K562 (cell line): Measurements from ENCODE around the gene AIMP1. TPM values are rescaled to one million over a fixed set of nuclear protein-coding genes. Genes with fewer than 3 reads are reported as not detected.

Source experiments
- C11orf30 ChIP-seq: fragments of 450-650 bp; IDR thresholded peaks from 2 replicates; pipeline ENCODE4 v1.6.1; 2016; ENCODE audit warnings: low read depth, mild to moderate bottlenecking
- CBX8 ChIP-seq: fragments of 200-600 bp; sonication (generic); IDR thresholded peaks from 2 replicates; pipeline ENCODE4 v1.6.1; 2012; ENCODE audit warnings: borderline replicate concordance, mixed run types, low read depth, mild to moderate bottlenecking, moderate library complexity, mixed read lengths, low read length, control low read depth, inconsistent platforms; ENCODE audit not compliant: poor library complexity, severe bottlenecking; ENCODE audit errors: extremely low read depth
- CREM ChIP-seq: IDR thresholded peaks from 2 replicates; pipeline ENCODE4 v1.6.1; 2014; ENCODE audit warnings: antibody characterized with exemption, low read depth
- ELF1 ChIP-seq: fragments of 200-800 bp; sonication (Bioruptor generic); IDR thresholded peaks from 2 replicates; pipeline ENCODE4 v1.6.1; 2016; ENCODE audit warnings: missing genetic modification characterization, missing compliant biosample characterization
- EP300 ChIP-seq: IDR thresholded peaks from 2 replicates; pipeline ENCODE4 v1.6.1; 2012; ENCODE audit warnings: low read length, improper control_type of control experiment
- ETV5 ChIP-seq: sonication (generic); formaldehyde crosslinking; IDR thresholded peaks from 2 replicates; pipeline ENCODE4 v1.4.0; 2020; ENCODE audit warnings: low read depth, mild to moderate bottlenecking, missing genetic modification reagents
- ETV6 ChIP-seq, 3 experiments: fragments of 150-350 bp in 1 of 3; sonication (generic) in 1 of 3; formaldehyde crosslinking in 1 of 3; IDR thresholded peaks; 2 replicates each; pipeline versions ENCODE4 v1.6.1 to v1.8.0; 2014 to 2022; ENCODE audit warnings: borderline replicate concordance in 2 of 3, low read depth in 2 of 3, antibody characterized with exemption in 1 of 3, low read length in 1 of 3, mild to moderate bottlenecking in 1 of 3, missing genetic modification reagents in 1 of 3
- EZH2 ChIP-seq: IDR thresholded peaks from 2 replicates; pipeline ENCODE4 v1.6.1; 2012; ENCODE audit warnings: low read depth, mild to moderate bottlenecking, inconsistent platforms, low read length, borderline replicate concordance
- HNRNPLL ChIP-seq: fragments of 200-400 bp; formaldehyde crosslinking; IDR thresholded peaks from 2 replicates; pipeline ENCODE4 v1.6.1; 2017; ENCODE audit warnings: low read length, low read depth, mild to moderate bottlenecking; ENCODE audit not compliant: poor library complexity, severe bottlenecking
- KAT2B ChIP-seq: IDR thresholded peaks from one replicate; pipeline ENCODE4 v1.6.1; 2012; ENCODE audit warnings: low read depth, mild to moderate bottlenecking, control low read depth, inconsistent platforms, low read length, moderate library complexity
- MEF2D ChIP-seq: conservative IDR thresholded peaks from 2 replicates; pipeline ENCODE4 v1.6.1; 2016; ENCODE audit warnings: low read depth, missing genetic modification characterization, missing compliant biosample characterization
- NEUROD1 ChIP-seq: fragments of 150-350 bp; IDR thresholded peaks from 2 replicates; pipeline ENCODE4 v1.6.1; 2014; ENCODE audit warnings: borderline replicate concordance, low read length, low read depth; ENCODE audit not compliant: partially characterized antibody
- PHF8 ChIP-seq: fragments of 200-600 bp; sonication (generic); IDR thresholded peaks from 2 replicates; pipeline ENCODE4 v1.6.1; 2012; ENCODE audit warnings: mixed run types, mild to moderate bottlenecking, inconsistent platforms, low read length, moderate library complexity, borderline replicate concordance
- STAT5B ChIP-seq: fragments of 250-450 bp; sonication (Bioruptor Pico); IDR thresholded peaks from 2 replicates; pipeline ENCODE4 v1.8.0; 2021; ENCODE audit warnings: mild to moderate bottlenecking, inconsistent platforms
- YY1 ChIP-seq, 3 experiments: IDR thresholded peaks; 2 replicates each; pipeline ENCODE4 v1.6.1; 2011; ENCODE audit warnings: low read length in 2 of 3, mild to moderate bottlenecking in 2 of 3, moderate library complexity in 2 of 3, borderline replicate concordance in 1 of 3, control low read depth in 1 of 3, low read depth in 1 of 3; ENCODE audit not compliant: insufficient read depth in 3 of 3, insufficient replicate concordance in 2 of 3, control insufficient read depth in 1 of 3, insufficient read length in 1 of 3; ENCODE audit errors: extremely low read depth in 1 of 3
- ZBTB1 ChIP-seq: sonication (generic); formaldehyde crosslinking; IDR thresholded peaks from 2 replicates; pipeline ENCODE4 v1.8.1; 2023; ENCODE audit warnings: missing genetic modification reagents, low read depth, mild to moderate bottlenecking, borderline replicate concordance
- ZKSCAN3 ChIP-seq: fragments of 250-450 bp; sonication (Bioruptor Pico); IDR thresholded peaks from 2 replicates; pipeline ENCODE4 v1.4.0; 2020
- ZKSCAN8 ChIP-seq: fragments of 200-800 bp; sonication (Bioruptor generic); IDR thresholded peaks from 2 replicates; pipeline ENCODE4 v1.6.1; 2016; ENCODE audit warnings: missing genetic modification characterization, missing compliant biosample characterization
- ZNF274 ChIP-seq: IDR thresholded peaks from 2 replicates; pipeline ENCODE4 v1.6.1; 2011; ENCODE audit warnings: low read depth, mild to moderate bottlenecking, low read length, moderate library complexity, borderline replicate concordance
- polyA plus RNA-seq, 8 experiments: library from polyadenylated mRNA; depleted of rRNA in 4 of 8; stranded (reverse) in 5 of 8; unstranded in 3 of 8; fragments of >200 nt; fragmentation: Nextera tagmentation in 2 of 8; fragmentation: Illumina TruSeq in 1 of 8; extraction: Ambion mirVana in 2 of 8; extraction: Trizol in 1 of 8; gene quantifications; 2 replicates each; pipeline versions ENCODE4 v1.2.1 to v1.2.3, GENCODE V29; 2011 to 2014; ENCODE audit warnings: inconsistent platforms in 1 of 8, missing spikeins in 1 of 8
- total RNA-seq, 7 experiments: library from RNA; depleted of rRNA in 6 of 7; stranded (reverse); fragments of >200 nt in 6 of 7; fragmentation: Illumina TruSeq in 2 of 7; extraction: Trizol in 2 of 7; gene quantifications; 2 replicates each; pipeline versions ENCODE4 v1.2.1 to v1.2.3, GENCODE V29; 2011 to 2021; ENCODE audit warnings: low replicate concordance in 1 of 7
- TF ChIP-seq, protein P1 (sequence below), 2 experiments: fragments of 450-650 bp in 1 of 2; sonication (generic) in 1 of 2; formaldehyde crosslinking in 1 of 2; IDR thresholded peaks in 1 of 2; conservative IDR thresholded peaks in 1 of 2; 2 replicates each; pipeline versions ENCODE4 v1.6.1 to v1.8.1; 2016 to 2023; ENCODE audit warnings: mild to moderate bottlenecking in 2 of 2, moderate library complexity in 2 of 2, inconsistent platforms in 1 of 2, missing genetic modification reagents in 1 of 2
- TF ChIP-seq, protein P2 (sequence below): fragments of 200-800 bp; sonication (Bioruptor generic); IDR thresholded peaks from 2 replicates; pipeline ENCODE4 v1.6.1; 2017; ENCODE audit warnings: missing genetic modification characterization, missing compliant biosample characterization
- TF ChIP-seq, protein P3 (sequence below): sonication (generic); formaldehyde crosslinking; IDR thresholded peaks from 2 replicates; pipeline ENCODE4 v1.9.0; 2022; ENCODE audit warnings: mild to moderate bottlenecking, missing genetic modification reagents

AIMP1 gene
- total and polyA plus RNA-seq, 9 of the 15 experiments (the other 6 are each of a cell fraction or from before 2014, with no cell fraction given) = 39.9 to 141 (median 70.1) TPM

DNA sequence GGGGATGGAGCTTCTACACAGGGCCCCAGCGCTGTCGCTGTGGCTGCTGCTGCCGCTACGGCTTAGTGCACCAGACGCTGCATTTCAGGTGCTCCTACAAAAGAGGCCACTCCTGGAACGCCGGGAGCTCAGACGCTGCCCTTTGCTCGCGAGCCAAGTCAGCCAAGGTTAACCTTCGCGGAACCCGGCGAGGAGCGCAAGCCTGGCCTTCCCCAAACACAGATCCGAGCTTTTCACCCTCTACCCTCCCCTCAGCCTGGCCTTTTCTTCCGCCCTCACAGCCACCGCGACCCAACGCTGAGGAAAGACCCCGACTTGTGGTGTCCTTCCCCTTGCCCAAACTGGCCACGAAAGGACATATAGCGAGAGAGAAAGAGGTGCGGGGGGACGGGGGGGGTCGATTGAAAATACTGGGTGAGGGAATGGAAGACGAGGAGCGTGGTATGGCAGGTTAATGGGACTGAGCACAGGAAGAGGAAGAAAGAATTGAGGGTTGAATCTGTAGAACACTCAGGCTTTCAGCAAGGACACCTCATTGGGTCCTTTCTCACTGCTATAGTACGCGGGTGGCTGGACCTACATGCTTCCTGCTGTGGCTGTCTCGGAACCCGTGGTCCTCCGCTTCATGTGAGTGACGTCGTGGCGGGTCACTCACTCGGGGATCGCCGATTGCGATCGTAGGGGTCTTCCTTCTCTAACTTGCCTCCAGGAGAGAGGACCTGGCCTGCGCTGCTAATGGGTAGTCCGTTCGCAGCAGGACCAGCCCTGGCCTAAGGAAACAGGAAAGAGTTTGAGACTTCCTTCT is at the start of gene AIMP1, which contains the start of gene TBCK (continued):
- TF ChIP-seq YY1 (IDR thresholded peaks at IDR 0.05; ENCODE audit: borderline replicate concordance in 1 of 3, control insufficient read depth in 1 of 3, extremely low read depth in 1 of 3, insufficient read depth in 3 of 3, insufficient read length in 1 of 3, insufficient replicate concordance in 2 of 3, low read depth in 1 of 3, low read length in 2 of 3) (peak in 1 of 3 experiments; percentile 42), ZBTB1 (CRISPR knock-in tag) (no peak; the same call in 1 of the 2 replicates), EP300 (peak; percentile 37; the same call in 1 of the 2 replicates), KAT2B (no peak), C11orf30 (peak; percentile 99), PHF8 (peak; percentile 96), CBX8 (no peak), ETV6 (IDR thresholded peaks at IDR 0.05; ENCODE audit: borderline replicate concordance in 1 of 2, low read depth in 2 of 2, low read length in 1 of 2) (no peak), ETV6 (CRISPR knock-in tag; IDR thresholded peaks at IDR 0.05; ENCODE audit: borderline replicate concordance) (no peak), ETV5 (CRISPR knock-in tag) (peak; percentile 51; the same call in 1 of the 2 replicates), ZKSCAN8 (CRISPR knock-in tag) (no peak), STAT5B (no peak), ZKSCAN3 (CRISPR knock-in tag) (no peak), CREM (peak; percentile 94), MEF2D (tag) (peak; percentile 60; the same call in 1 of the 2 replicates), NEUROD1 (peak; percentile 62), HNRNPLL (peak; percentile 21), ZNF274 (no peak), ELF1 (tag) (peak; percentile 91), EZH2 (no peak)
- TF ChIP-seq, protein P1, sequence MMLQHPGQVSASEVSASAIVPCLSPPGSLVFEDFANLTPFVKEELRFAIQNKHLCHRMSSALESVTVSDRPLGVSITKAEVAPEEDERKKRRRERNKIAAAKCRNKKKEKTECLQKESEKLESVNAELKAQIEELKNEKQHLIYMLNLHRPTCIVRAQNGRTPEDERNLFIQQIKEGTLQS (IDR thresholded peaks at IDR 0.05) = no peak
- TF ChIP-seq, protein P1 (CRISPR knock-in tag; conservative IDR thresholded peaks at IDR 0.05) = 0 out of 2 replicates have a peak, but pooled peaks have one; percentile 70
- TF ChIP-seq, protein P2, sequence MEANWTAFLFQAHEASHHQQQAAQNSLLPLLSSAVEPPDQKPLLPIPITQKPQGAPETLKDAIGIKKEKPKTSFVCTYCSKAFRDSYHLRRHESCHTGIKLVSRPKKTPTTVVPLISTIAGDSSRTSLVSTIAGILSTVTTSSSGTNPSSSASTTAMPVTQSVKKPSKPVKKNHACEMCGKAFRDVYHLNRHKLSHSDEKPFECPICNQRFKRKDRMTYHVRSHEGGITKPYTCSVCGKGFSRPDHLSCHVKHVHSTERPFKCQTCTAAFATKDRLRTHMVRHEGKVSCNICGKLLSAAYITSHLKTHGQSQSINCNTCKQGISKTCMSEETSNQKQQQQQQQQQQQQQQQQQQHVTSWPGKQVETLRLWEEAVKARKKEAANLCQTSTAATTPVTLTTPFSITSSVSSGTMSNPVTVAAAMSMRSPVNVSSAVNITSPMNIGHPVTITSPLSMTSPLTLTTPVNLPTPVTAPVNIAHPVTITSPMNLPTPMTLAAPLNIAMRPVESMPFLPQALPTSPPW (CRISPR knock-in tag) = peak; percentile 98
- TF ChIP-seq, protein P3, sequence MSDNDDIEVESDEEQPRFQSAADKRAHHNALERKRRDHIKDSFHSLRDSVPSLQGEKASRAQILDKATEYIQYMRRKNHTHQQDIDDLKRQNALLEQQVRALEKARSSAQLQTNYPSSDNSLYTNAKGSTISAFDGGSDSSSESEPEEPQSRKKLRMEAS = peak; percentile 63; the same call in 1 of the 2 replicates
